ENCODE measurements around the gene FRMPD3. TPM values are rescaled to one million over a fixed set of nuclear protein-coding genes. Genes with fewer than 3 reads are reported as not detected.

The FRMPD3 gene
- polyA plus RNA-seq, 1 donor (not counting 4 experiments of a cell fraction or from before 2014, with no cell fraction given) = not detected

GRCh38 chrX:107445631-107446030 lies 3.8 kb upstream of the FRMPD3 start:
- Histone ChIP-seq H2AFZ (ENCODE audit: control insufficient read depth, low read length) (no peak overlapping the region), H3K27me3 (ENCODE audit: control insufficient read depth, extremely low read depth, insufficient read depth, low read length) (peaks cover 50% of the 10 kb centered on the region), H3K36me3 (ENCODE audit: control insufficient read depth in 2 of 2, extremely low read depth in 1 of 2, insufficient read depth in 2 of 2, low read length in 2 of 2) (no peaks in the 10 kb centered on the region), H3K4me1 (ENCODE audit: control insufficient read depth, extremely low read depth, insufficient read depth, low read length) (no peaks in the 10 kb centered on the region), H3K4me2 (ENCODE audit: control insufficient read depth, extremely low read depth, insufficient read depth, low read depth, low read length) (no peak overlapping the region), H4K20me1 (ENCODE audit: control insufficient read depth, extremely low read depth, insufficient read depth, low read length) (no peaks in the 10 kb centered on the region), H3K79me2 (ENCODE audit: control insufficient read depth, insufficient read depth, low read length) (no peaks in the 10 kb centered on the region), H3K9me3 (ENCODE audit: control insufficient read depth, low read depth, low read length) (no peaks in the 10 kb centered on the region), H3K27ac (ENCODE audit: control insufficient read depth, insufficient read depth, low read length) (no peak overlapping the region), H3K9me1 (ENCODE audit: control insufficient read depth, extremely low read depth, insufficient read depth, low read length) (no peaks in the 10 kb centered on the region), H3K9ac (ENCODE audit: control insufficient read depth, extremely low read depth, insufficient read depth, low read length) (no peak overlapping the region), H3K4me3 (ENCODE audit: control insufficient read depth in 2 of 3, extremely low read depth in 1 of 3, insufficient read depth in 2 of 3, low read depth in 1 of 3, low read length in 3 of 3) (no peak overlapping the region)
- FAIRE-seq (no peak), DNase-seq (ENCODE audit: low read depth, low spot score) (no peak)
- dilution Hi-C loops (cut with MboI; ENCODE audit: extremely low pct_ligation_motif_present, low sequenced_read_pairs) = no loop called here
- no peak for TF ChIP-seq EZH2 (IDR thresholded peaks at IDR 0.05; ENCODE audit: low read length)
- no peak for TF ChIP-seq CTCF (optimal IDR thresholded peaks at IDR 0.05 in 1 of 3, IDR thresholded peaks at IDR 0.05 in 1 of 3, conservative IDR thresholded peaks at IDR 0.05 in 1 of 3; ENCODE audit: extremely low read depth in 1 of 3, insufficient read depth in 2 of 3, low read length in 3 of 3)

- TF ChIP-seq CTCF (optimal IDR thresholded peaks at IDR 0.05 in 1 of 3, IDR thresholded peaks at IDR 0.05 in 1 of 3, conservative IDR thresholded peaks at IDR 0.05 in 1 of 3; ENCODE audit: extremely low read depth in 1 of 3, insufficient read depth in 2 of 3, low read length in 3 of 3) (no peak), EZH2 (IDR thresholded peaks at IDR 0.05; ENCODE audit: low read length) (no peak)
- no peaks in the 10 kb centered on the region for H3K36me3 ChIP-seq (ENCODE audit: control insufficient read depth in 2 of 2, extremely low read depth in 1 of 2, insufficient read depth in 2 of 2, low read length in 2 of 2)
- no peaks in the 10 kb centered on the region for H3K9me1 ChIP-seq (ENCODE audit: control insufficient read depth, extremely low read depth, insufficient read depth, low read length)
- H3K79me2 ChIP-seq (ENCODE audit: control insufficient read depth, insufficient read depth, low read length) = no peaks in the 10 kb centered on the region
- no peak overlapping the region for H3K4me2 ChIP-seq (ENCODE audit: control insufficient read depth, extremely low read depth, insufficient read depth, low read depth, low read length)
- no peak overlapping the region for H3K27ac ChIP-seq (ENCODE audit: control insufficient read depth, insufficient read depth, low read length)
- H3K4me1 ChIP-seq (ENCODE audit: control insufficient read depth, extremely low read depth, insufficient read depth, low read length) = no peaks in the 10 kb centered on the region
- H3K9ac ChIP-seq (ENCODE audit: control insufficient read depth, extremely low read depth, insufficient read depth, low read length) = no peak overlapping the region
- H3K9me3 ChIP-seq (ENCODE audit: control insufficient read depth, low read depth, low read length) = no peaks in the 10 kb centered on the region
- H2AFZ ChIP-seq (ENCODE audit: control insufficient read depth, low read length) = no peak overlapping the region
- DNase-seq (ENCODE audit: low read depth, low spot score) = no peak
- H4K20me1 ChIP-seq (ENCODE audit: control insufficient read depth, extremely low read depth, insufficient read depth, low read length) = no peaks in the 10 kb centered on the region
- peaks cover 64% of the 10 kb centered on the region for H3K27me3 ChIP-seq (ENCODE audit: control insufficient read depth, extremely low read depth, insufficient read depth, low read length)
- no peak overlapping the region for H3K4me3 ChIP-seq (ENCODE audit: control insufficient read depth in 2 of 3, extremely low read depth in 1 of 3, insufficient read depth in 2 of 3, low read depth in 1 of 3, low read length in 3 of 3)
- no peak for FAIRE-seq
- dilution Hi-C loops (cut with MboI; ENCODE audit: extremely low pct_ligation_motif_present, low sequenced_read_pairs) = no loop called here
Measured at GRCh38 chrX:107447642-107448041, 1.8 kb upstream of the FRMPD3 start.
